GF-D8 (cell line): ENCODE measurements around the gene MRPL10.
A peak's percentile ranks its signal among the peaks of the same experiment; 100 is the strongest.

Source experiments
- DNase-seq: peaks from one replicate; lab custom pipeline; 2025; lab: John Stamatoyannopoulos, UW

Gene MRPL10

DNA sequence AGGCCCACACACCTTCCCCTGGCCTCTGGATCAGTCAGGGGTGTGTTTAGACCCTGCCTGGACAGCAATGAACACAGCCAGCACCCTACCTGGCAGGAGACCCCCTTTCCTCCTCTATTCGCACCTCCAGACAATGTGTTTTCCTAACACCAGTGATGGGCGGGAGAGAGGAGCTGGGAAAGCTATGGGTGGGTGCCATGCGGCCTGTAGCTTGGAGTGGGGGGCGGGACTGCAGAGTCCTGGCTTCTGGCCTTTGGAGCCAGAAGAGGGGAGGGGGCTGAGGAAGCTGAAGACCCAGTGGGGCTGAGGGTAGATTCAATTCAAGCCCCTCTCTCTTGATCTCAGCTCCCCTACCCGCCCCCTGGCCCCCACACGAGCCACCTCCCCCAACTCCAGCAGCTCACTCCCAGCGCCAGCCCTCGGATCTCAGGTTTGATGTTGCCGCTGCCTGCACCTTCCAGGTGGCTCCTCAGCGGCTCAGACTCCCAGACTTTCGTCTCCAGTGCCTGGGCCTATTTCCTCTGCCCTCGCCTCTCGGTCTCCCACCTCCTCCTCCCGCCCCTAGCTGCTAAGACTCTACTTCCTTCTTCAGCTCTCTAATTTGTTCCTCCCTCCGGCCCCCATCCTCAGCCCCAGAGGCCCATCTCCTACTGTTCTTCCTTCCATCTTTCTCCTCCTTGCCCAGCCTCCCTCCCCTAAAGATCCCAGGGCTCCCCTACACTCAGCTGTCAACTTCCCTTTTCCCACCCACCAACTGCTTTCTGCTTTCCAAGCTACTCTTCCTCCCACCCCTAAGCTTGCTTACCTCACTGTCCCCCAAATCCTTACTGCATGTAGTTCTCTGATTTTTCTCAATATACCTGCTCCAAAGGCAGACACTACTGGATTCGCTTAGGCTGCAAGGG, 26.5 kb upstream of the MRPL10 start:
- no peak for DNase-seq

DNA sequence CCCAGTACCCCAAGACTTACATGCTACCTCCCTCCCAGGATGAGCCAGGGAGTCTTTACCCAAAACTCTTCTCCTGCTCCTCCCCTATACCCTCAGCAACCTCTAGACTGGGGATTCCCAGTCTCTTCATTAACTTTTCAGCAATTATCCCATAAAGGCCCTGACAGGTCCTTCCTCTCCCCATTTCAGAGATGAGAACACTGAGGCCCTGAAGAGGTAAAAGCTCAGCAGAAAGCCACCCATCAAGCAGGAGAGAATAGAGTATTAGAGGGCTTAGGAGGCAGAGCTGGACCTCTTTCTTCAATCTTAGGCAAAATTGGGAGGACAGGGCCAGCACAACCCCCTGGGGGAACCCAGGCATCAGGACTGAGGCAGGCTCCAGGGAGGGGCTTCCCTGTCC, 25.5 kb upstream of the MRPL10 start:
- no peak for DNase-seq

DNA sequence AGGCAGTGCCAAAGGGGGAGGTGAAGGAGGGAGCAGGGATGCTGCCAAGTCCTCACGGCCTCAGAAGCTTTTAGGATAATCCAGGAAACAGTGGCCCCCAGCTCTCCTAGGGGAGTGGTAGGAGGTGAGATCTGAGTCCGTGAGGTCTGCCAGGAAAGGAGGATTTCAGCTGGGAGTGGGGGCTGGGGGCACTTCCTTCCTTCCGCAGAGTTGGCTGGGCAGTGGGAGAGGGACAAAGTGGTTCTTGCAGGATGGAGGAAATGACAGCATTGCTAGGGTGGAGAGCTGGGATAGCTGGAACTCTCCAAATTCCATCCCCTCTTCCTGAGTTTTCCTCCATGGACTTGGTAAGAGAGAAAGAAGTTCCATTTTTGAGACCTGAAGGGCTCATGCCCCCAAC, 24.4 kb upstream of the MRPL10 start:
- no peak for DNase-seq

DNA sequence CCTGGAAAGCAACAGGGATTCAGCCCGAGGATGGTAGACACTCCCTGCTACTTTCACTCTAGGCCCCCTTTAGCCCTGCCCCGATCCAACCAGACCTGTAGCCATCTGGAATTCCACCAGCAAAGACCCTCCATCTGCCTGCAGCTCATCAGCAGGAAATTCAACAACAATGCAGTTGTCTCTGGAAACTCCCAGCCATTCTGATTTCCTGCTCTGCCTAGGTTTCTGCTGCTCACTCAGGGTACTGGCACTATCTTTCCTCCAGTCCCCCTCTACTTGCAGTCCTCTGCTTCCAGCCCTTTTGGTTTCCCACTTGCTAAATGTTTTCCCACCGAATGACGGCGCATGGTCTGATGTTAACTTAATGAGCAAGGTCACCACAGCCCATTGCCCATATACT, 22.3 kb upstream of the MRPL10 start:
- no peak for DNase-seq

DNA sequence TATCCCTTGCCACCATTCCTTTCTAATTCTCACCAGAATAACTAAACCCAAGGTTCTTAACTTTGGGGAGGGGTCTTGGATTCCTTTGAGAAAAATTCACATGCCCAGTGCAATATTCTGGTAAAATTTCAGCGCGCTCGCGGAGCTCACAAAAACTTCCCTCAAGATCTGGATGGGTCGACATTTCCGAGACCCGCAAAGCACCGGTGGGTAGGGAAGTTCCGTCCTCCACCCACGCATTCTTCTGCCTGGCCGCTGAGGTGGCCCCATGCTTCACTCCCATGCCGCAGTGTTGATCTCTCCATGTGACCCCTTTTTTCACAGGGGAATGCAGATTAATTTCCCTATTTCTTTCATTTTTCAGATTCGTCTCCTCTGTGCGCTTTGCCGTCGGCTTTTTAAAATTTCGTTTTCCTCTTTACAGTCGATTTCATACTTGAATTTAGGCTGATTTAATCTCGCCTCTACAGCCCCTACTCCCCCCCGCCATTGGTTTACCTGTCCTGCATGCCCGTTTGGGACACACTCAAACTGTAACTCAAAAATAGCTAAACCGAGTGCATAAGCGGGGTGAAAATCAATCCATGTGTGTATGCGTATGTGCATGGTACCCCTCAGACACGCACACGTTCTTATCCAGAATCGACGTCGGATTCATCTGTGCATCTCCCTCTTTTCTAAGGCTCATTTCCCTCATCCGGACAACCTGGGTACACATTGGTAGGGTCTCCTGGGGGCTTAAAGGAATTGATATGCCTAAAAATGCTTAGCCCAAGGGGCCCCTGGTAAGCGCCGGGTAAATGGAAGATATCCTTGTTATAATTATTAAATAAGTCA, 21.0 kb upstream of the MRPL10 start:
- no peak for DNase-seq

DNA sequence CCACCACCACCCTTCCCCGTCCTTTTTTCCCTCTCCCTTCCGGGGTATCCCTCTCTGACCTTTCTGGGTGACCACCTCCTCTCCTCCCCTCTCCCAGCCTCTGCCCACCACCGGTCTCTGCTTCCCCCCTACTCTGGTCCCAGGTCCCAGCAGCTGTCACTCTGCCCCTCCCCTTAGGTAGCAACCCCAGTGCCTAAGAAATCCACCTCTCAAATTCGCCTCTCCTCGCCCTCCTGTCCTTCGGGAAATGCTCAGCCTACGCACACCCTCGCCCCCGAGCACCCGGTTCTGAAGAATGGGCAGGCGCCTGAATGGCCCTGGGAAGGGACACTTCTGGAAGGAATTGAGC, 20.4 kb upstream of the MRPL10 start:
- no peak for DNase-seq

DNA sequence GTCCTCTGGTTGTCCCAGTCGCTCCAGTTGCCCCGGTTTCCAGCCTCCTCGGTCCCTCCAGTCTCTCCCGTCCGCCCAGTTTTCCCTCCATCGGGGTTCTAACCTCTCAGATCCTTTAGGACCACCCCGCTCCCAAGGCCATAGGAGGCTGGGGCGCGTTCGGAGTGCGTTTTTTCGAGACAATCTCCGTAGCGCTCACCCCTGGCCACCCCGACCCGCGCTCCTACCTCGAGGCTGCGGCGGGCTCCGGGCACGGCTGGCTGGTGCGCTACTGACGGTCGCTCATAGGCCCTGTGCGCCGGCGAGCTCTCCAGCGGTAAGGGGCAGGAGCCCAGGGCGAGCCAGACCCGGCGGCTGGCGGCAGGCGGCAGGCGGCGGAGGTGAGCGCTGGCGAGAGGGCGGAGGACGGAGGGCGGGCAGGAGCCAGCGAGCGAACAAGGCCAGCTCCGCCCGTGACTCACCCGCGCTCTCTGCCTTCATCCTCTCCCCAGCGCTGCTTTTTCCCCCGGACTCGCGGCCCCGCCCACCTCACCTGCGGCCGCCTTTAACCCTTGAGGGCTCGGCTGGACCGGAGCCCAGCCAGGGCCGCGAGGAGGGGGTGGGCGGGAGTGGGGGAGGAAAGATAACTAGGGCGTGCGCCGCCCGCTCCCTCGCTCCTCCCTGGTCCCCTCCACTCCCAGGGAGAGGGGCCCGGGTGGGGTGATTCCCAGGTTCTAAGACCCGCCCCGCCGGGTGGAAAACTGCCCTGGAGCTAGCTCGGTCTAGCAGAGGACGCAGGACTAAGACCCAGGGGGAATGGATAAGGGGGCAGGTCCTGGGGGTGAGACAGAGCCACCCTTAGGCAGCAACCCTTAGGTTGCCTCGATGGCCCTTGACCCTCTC, 19.6 kb upstream of the MRPL10 start, which contains the start of gene SP6:
Gene SP6, minus strand, starts transcription at position 472 of the 882 bp plus-strand sequence. CDS start 2,734 bp downstream, outside the sequence.
- DNase-seq: no peak

DNA sequence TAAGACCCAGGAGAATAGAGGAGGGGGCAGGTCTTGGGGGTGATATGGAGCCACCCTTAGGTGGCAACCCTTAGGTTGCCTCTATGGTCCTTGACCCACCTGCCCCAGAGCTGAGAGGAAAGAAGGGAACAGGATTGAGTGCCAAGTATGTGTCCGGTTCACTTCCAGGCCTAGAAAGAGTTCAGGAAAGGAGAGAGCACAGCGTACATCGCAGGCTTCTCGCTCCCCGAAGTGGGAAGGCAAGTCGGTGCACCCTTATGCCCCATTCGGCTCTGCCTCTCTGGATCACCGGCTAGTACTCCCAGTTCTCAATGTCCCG, 19.0 kb upstream of the MRPL10 start:
- no peak for DNase-seq

DNA sequence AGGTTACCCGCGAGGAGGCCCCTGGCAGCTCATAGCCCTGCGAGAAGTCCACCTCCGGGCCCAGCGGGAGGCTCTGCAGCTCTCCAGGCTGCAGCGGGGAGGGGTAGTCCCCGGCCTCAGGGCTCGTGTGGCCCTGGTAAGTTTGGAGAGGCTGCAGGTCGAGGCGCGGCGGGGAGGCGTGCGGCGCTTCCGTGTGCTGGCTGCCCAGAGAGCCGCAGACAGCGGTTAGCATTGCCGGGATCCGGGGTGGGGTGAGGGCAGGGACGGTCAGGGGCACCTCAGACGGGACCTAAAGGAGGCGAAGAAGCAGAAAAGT, 16.8 kb upstream of the MRPL10 start:
- DNase-seq: no peak

DNA sequence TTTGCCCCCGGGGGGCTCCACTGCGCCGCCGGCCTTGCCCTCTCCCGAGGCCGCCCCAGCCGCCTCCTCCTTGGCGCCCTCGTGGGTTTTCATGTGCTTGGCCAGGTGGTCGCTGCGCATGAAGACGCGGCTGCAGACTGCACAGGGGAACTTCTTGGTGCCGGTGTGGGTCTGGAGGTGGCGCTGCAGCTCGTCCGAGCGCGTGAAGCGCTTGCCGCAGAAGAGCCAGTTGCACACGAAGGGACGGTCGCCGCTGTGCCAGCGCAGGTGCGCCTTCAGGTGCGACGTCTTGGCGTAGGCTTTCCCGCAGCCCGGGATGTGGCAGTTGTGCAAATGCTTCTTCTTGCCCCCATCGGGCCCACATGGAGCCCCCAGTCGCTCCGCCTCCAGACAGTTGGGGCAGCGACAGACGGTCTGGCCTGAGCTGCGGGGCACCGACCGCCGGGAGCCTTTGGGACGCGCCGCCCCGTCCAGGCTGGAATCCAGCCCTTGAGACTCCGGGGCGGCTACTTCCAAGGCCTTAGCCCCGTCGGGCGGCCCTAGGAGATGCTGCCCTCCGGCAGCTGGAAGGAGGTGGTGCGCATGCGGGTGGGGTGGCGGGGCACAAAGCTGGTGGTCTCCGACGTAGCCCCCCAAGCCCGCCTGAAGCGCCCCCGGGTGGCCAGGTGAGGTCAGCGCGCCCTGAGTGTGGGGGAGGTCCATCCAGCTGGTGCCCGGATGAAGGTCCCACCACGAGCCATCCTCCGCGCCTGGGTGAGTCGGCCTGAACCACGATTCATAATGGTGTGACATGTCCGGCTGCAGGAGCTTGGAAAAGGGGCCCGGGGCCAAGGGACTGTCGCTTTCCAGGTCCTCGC, 16.2 kb upstream of the MRPL10 start:
- no peak for DNase-seq

DNA sequence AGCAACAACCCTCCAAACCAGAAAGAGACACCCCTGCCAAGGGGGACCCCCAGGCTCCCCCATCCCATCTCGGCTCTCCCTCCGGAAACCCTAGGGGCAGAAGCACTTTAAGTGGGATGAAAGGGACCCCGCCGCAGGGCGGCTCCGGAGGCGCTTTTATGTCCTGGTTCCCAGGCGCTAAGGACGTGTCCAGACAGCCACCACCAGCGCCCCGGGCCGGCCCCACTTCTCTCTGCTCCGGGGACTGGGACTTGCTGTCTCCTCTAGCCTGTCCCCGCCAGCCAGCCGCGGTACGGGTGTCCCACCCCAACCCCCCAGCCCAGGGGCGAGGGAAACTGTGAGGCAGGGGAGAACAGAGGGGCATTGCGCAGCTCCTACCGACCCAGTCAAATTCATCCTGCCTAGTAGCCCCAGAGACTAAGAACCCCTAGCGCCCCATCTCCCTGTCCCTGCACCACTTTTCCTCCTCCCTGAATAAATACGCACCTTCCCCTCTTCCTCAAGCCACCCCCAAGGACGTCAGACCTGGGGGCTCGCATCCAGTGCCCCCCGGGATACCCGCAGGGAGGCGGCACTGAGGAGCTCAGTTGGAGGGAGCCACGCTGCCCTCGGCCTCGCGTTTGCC, 15.5 kb upstream of the MRPL10 start:
- DNase-seq: no peak

DNA sequence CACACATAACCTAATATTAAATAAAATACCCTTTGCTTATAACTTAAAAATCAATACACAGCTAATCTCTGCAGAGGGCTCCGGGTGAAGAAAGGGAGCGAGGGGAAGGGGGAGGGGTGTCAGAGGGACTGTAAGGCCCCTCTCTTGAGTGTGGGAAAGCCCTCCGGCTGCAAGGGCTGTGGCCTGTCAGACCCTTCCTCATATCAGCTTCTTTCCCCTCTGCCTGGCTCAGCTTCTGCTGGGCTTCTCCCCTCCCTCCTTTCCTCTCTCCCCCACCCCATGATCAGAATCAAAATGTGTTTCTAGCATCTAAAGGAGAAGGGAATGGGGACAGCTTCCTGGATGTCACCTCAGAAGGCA, 14.4 kb upstream of the MRPL10 start:
- DNase-seq: no peak

DNA sequence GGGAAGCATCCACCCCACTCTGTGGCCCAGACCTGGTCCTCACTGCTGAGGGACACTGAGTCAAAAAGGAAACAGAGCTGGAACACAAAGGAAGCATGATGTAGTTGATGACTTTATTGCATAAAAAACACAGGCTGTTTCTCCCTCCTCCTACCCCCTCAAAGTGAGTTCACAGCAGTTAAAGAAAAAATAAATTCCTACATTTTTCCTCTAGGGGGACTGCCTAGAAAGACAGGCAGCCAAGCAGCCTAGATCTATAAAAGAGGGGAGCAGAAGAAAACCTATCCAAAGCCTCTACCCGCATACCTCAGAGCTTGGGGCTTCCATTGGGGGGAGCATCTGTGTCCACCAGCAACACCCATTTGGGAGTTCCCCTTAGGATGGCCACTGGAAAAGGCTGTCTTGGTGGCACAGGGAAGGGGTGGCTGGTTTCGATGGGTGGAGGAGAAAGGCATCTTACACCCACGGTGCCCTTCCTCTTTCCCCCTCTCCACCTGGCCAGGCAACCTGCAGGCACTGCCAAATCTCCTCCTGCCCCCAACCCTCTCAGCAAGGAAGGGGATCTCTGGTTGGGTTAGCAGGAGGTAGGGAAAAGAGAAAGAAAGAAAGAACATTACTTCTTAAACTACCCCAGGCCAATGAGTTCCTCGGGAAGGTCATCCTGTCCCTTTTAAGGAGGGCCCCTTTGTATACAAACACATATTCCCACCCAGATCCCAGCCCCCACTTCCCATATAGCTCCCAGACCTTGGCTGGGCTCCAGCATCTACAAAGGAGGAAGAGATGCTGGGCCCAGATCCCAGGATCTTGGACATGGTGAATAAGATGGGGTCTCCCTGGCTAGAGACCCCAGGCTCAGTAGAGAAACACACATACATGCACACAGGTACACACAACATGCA, 13.7 kb upstream of the MRPL10 start:
- no peak for DNase-seq

DNA sequence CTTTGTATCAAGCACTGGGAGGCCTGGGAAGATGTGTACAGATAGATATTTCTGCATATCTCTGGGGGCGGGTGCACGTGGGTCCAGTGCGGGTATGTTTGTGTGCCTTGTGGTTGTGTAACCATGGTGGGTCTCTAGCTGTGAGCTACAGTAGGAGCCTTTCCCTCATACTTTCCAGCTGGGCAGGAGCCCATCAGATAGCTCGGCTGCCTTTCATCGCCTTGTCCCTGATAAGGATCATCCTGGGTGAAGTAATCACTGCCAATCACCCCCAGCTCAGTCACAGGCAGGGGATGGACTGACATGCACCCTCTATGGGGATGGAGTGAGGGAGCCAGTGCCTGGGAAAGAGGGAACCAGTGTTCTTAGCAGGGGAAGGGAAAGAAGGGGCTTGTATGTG, 12.9 kb upstream of the MRPL10 start:
- DNase-seq: no peak

DNA sequence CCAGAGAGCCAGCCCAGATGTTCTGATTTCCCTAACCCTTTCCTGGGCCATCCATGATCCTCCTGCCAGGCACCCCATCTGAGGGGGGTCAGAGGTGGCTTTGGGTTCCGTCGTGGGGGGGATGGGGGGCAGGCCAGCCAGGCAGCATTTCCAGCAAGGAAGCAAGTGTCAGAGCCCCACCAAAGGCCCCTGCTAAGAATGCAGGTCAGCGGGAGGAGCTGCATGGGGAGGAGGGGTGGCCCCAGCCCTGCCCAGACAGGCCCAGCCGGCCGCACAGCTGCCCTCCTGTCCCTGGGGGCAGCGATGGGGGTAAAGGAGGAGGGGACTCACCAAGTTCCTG, 12.0 kb upstream of the MRPL10 start:
- DNase-seq: no peak

DNA sequence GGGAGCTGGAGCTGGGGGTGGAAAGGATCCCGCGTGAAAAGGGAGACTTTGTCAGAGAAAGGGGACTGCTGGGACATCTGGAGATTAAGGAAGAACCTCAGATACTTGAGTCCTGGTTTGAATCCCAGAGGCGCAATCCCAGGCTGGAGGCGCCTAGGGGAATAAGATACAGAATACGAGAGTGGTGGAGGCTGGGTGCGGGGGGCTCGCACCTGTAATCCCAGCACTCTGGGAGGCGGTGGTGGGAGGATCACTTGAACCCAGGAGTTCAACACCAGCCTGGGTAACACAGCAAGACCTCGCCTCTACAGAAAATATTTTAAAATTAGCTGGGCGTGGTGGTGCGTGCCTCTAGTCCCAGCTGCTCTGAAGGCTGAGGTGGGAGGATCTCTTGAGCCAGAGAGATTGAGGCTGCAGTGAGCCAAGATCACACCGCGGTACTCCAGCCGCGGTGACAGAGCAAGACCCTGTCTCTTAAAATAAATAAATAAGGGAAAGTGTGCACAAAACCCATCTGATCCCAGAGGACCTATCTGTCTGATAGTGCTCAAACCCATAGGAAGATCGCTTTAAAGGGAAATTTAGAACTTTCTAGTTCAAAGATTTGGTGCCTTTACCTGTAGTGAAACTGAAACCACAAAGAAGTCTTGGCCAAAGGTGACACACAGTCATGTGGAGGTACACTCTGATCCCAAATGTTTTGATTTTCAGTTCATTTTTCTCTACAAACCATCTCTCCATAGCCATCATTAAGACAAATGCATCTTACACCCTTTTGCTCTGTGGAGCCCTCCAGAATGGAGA, 10.3 kb upstream of the MRPL10 start:
- DNase-seq: no peak

DNA sequence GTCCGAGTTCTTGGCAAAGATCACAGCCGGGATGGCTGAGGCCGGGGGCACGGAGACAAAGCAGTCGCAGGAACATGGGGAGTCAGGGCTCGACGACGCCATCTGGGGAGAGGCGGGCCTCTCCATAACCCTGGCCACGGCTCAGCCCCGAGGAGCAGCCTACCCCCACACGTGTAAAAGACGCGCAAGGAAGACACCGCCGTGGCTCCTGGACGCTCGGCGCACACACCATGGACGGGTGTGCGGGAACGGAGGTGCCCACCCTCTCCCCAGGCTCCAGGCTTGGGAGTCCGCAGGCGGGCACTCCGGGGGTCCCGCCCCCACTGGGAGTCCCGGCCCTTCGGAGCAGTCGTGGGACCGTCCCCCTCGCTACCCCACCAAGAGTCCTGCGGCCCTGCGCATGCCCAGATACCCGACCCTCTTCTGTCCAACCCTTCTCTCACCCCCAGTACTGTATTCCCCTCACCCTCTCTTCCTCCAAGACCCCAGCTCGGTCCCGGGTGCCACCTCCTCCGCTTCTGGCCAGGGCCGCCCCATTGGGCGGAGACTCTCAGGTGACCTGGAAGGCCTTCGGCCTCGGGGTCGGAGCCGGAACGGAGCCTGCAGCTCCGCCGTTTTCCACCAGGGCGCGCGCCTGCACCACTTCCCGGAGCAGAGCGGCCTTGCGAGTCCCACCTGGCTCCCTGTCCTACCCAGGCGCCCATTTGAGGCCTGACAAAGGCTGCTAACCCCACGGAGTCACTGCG, 9.6 kb upstream of the MRPL10 start, which contains the start of gene SCRN2:
Gene SCRN2, minus strand, starts transcription at position 532 of the 746 bp plus-strand sequence. Its CDS starts 430 bp downstream, at position 102.
- peak; percentile 57 for DNase-seq

DNA sequence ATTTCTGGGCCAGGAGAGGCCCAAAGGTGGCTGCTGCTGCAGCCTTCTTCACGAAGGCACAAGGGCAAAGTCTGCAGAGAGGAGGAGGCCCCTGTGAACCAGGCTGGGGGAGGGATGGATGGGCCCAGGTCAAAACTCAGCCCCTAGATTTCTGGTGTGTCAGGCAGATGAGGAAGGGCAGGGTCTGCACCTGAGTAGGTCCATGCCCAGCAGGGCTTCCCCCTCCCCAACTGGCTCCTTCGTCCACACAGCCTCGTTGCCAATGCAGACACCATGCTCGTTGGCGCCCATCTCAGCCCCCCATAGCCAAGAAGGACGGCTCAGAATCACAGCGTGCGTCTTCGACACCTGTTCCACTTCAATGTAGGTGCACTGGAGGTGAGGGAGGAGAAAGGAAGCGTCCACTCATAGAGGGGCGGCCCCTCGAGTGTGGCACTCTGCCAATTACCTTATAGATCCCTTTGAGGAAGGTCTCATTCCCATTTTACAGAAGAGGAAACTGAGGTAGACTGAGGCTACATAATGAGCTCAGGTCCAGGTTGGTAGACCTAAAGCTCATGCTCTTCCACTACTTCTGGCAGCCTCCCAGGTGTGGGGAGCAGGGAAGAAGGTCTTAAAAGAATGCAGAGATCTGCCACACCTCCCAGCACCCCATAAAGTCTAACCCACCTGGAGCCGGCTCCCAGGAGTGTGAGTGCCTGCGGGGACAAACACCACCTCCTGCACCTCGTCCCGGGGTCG, 8.8 kb upstream of the MRPL10 start:
- DNase-seq: no peak
